B cell (primary cell): ENCODE data around the gene TELO2. TPM values are rescaled to one million over a fixed set of nuclear protein-coding genes. Genes with fewer than 3 reads are reported as not detected.
A peak's percentile ranks its signal among the peaks of the same experiment; 100 is the strongest.

Experiments used
- ATAC-seq: fragments of 200-7000 bp; cut with Tn5 transposase; one replicate; pipeline ENCODE4 v1.10.0; 2021; ENCODE audit warnings: low read depth, mild to moderate bottlenecking, moderate number of reproducible peaks, moderate library complexity
- CTCF ChIA-PET: fragments of 350-600 bp; sonication (Branson Sonifier 250); formaldehyde crosslinking; loops from one replicate; lab custom pipeline; 2021; ENCODE audit warnings: antibody characterized with exemption, inconsistent platforms; lab: Charles Lee
- POLR2A ChIA-PET: fragments of 350-600 bp; sonication (Branson Sonifier 250); formaldehyde crosslinking; loops from one replicate; lab custom pipeline; 2021; ENCODE audit warnings: antibody characterized with exemption; lab: Charles Lee
- DNase-seq: peaks from one replicate; pipeline ENCODE4 v3.0.0; 2013
- H2AFZ ChIP-seq: 2 replicates; pipeline ENCODE4 v1.6.1; 2012; ENCODE audit warnings: mild to moderate bottlenecking, low read depth, low read length; ENCODE audit not compliant: insufficient read depth, poor library complexity, severe bottlenecking
- H3K27ac ChIP-seq, 2 donors: 1 replicate in 1 of 2; 2 replicates in 1 of 2; pipeline ENCODE4 v1.5.1; 2012 to 2013; ENCODE audit warnings: low read length in 2 of 2, mild to moderate bottlenecking in 2 of 2, moderate library complexity in 1 of 2
- H3K27me3 ChIP-seq, 4 experiments: fragments of 200-600 bp in 1 of 4; sonication (generic) in 1 of 4; replicated peaks in 1 of 4; 1 replicate in 2 of 4; 2 replicates in 2 of 4; pipeline versions ENCODE4 v1.6.1 to v1.7.0; 2013 to 2016; ENCODE audit warnings: low read length in 3 of 4, mild to moderate bottlenecking in 2 of 4, mixed read lengths in 1 of 4, moderate library complexity in 1 of 4; ENCODE audit not compliant: insufficient read depth in 4 of 4, control insufficient read depth in 3 of 4; ENCODE audit errors: control extremely low read depth in 1 of 4
- H3K36me3 ChIP-seq, 2 experiments: replicated peaks in 1 of 2; 1 replicate in 1 of 2; 2 replicates in 1 of 2; pipeline versions ENCODE4 v1.6.1 to v1.7.1; 2013; ENCODE audit warnings: low read length in 1 of 2; ENCODE audit not compliant: insufficient read depth in 2 of 2, control insufficient read depth in 1 of 2; ENCODE audit errors: control extremely low read depth in 1 of 2, extremely low read depth in 1 of 2
- H3K4me1 ChIP-seq, 2 donors: fragments of 200-600 bp in 1 of 2; sonication (generic) in 1 of 2; 1 replicate in 1 of 2; 2 replicates in 1 of 2; pipeline versions ENCODE4 v1.5.1 to v1.6.1; 2013 to 2017; ENCODE audit warnings: low read length in 2 of 2; ENCODE audit not compliant: control insufficient read depth in 2 of 2, insufficient read depth in 2 of 2
- H3K4me2 ChIP-seq: replicated peaks from 2 replicates; pipeline ENCODE3; 2012; ENCODE audit warnings: mild to moderate bottlenecking, low read depth, low read length; ENCODE audit not compliant: poor library complexity, severe bottlenecking
- H3K4me3 ChIP-seq, 5 experiments: fragments of 200-600 bp in 1 of 5; sonication (generic) in 1 of 5; 1 replicate in 3 of 5; 2 replicates in 2 of 5; pipeline versions ENCODE4 v1.5.1 to v1.7.0; 2011 to 2016; ENCODE audit warnings: low read length in 4 of 5, mild to moderate bottlenecking in 4 of 5, low read depth in 2 of 5, control low read depth in 1 of 5, moderate library complexity in 1 of 5; ENCODE audit not compliant: insufficient read depth in 1 of 5; ENCODE audit errors: control extremely low read depth in 1 of 5, extremely low read depth in 1 of 5
- H3K79me2 ChIP-seq: fragments of 200-600 bp; sonication (generic); one replicate; pipeline ENCODE4 v1.6.0; 2016; ENCODE audit warnings: low read length; ENCODE audit not compliant: control insufficient read depth, insufficient read depth
- H3K9ac ChIP-seq: fragments of 200-600 bp; sonication (generic); 2 replicates; pipeline ENCODE4 v1.6.1; 2017; ENCODE audit warnings: mild to moderate bottlenecking, low read length, moderate library complexity
- H3K9me3 ChIP-seq, 3 donors: one replicate each; pipeline versions ENCODE4 v1.6.1 to v1.7.1; 2013; ENCODE audit warnings: low read length in 2 of 3; ENCODE audit not compliant: control insufficient read depth in 2 of 3, insufficient read depth in 1 of 3; ENCODE audit errors: control extremely low read depth in 1 of 3
- H4K20me1 ChIP-seq: 2 replicates; pipeline ENCODE4 v1.6.0; 2012; ENCODE audit warnings: mild to moderate bottlenecking, low read length; ENCODE audit not compliant: insufficient read depth, control insufficient read depth, poor library complexity, severe bottlenecking
- H3K27ac Mint-ChIP-seq: one replicate; pipeline ENCODE4 v1.8.0; 2021; ENCODE audit warnings: mixed read lengths
- H3K27me3 Mint-ChIP-seq: one replicate; pipeline ENCODE4 v1.8.0; 2021; ENCODE audit warnings: mixed read lengths
- H3K4me1 Mint-ChIP-seq: one replicate; pipeline ENCODE4 v1.8.0; 2021; ENCODE audit warnings: mixed read lengths
- H3K4me3 Mint-ChIP-seq: one replicate; pipeline ENCODE4 v1.8.0; 2021; ENCODE audit warnings: mixed read lengths
- H3K9me3 Mint-ChIP-seq: one replicate; pipeline ENCODE4 v1.8.0; 2022; ENCODE audit warnings: mixed read lengths; ENCODE audit not compliant: insufficient read depth
- CTCF ChIP-seq: fragments of 200-600 bp; IDR thresholded peaks from one replicate; pipeline ENCODE4 v1.8.0; 2022; ENCODE audit warnings: antibody characterized with exemption, mild to moderate bottlenecking
- EZH2 ChIP-seq: IDR thresholded peaks from 2 replicates; pipeline ENCODE4 v1.6.1; 2012; ENCODE audit warnings: borderline replicate concordance, low read depth, mild to moderate bottlenecking, moderate library complexity, low read length; ENCODE audit not compliant: insufficient read depth, poor library complexity, severe bottlenecking
- WGBS: methylation state at CpG from one replicate; pipeline ENCODE4 v1.1.5; 2013; ENCODE audit warnings: missing lambda C conversion rate; ENCODE audit not compliant: insufficient coverage; 5-methylcytosine and 5-hydroxymethylcytosine counted together
- intact Hi-C: fragments of 100-400 bp; cut with micrococcal nuclease; formaldehyde crosslinking; loops from one replicate; pipeline ENCODE4 v1.10.0; 2022
- polyA plus RNA-seq: library from polyadenylated mRNA; depleted of rRNA; stranded (reverse); fragments of >200 nt; gene quantifications from 2 replicates; pipeline ENCODE4 v1.2.3, GENCODE V29; 2012
- total RNA-seq, 2 donors: library from RNA; stranded (reverse); fragments of 120-200 nt in 1 of 2; gene quantifications; 1 replicate in 1 of 2; 2 replicates in 1 of 2; pipeline versions ENCODE4 v1.2.3 to v1.2.4, GENCODE V29; 2013 to 2022

Gene TELO2
- total and polyA plus RNA-seq, 2 donors (not counting 1 experiment from before 2014, with no cell fraction given): 81.9 to 136 TPM

GRCh38 chr16:1474796-1475551, 18.2 kb upstream of the TELO2 start, which contains the start of gene CLCN7:
TSS of gene CLCN7 (minus strand) at chr16:1475028. CDS start at chr16:1474974, 54 bp downstream.
- WGBS: under 1% methylated on average over 99 of the region's 99 CpGs
- H3K27ac ChIP-seq: peak within 1 kb of the TSS; percentile 88 to 96

More at GRCh38 chr16:1474796-1475551, 18.2 kb upstream of the TELO2 start, which contains the start of gene CLCN7:
- Histone ChIP-seq H4K20me1 (peaks cover 23% of the 10 kb centered on the region), H3K4me3 (peak within 1 kb of the TSS; percentile 57 to 80 (median 70)), H3K4me2 (peak within 1 kb of the TSS; percentile 97), H3K9me3 (peaks cover 0 to 7% (median 0%) of the 10 kb centered on the region in 3 donors), H3K36me3 (no peaks in the 10 kb centered on the region), H3K9ac (peak within 1 kb of the TSS; percentile 82), H3K27me3 (no peaks in the 10 kb centered on the region), H3K79me2 (peaks cover 77% of the 10 kb centered on the region), H2AFZ (peak within 1 kb of the TSS; percentile 90), H3K4me1 (peaks cover 50 to 62% of the 10 kb centered on the region in 2 donors)
- peak; percentile 79 for ATAC-seq
- H3K4me1 Mint-ChIP-seq: peaks cover 54% of the 10 kb centered on the region
- ChIA-PET POLR2A (interaction anchor here (1.0 to 2.5 kb wide), 2 partner anchors 16 to 18 kb away, joined by 5 to 9 read pairs; partner anchors contain the start of gene TELO2), CTCF (no interaction called here)
- peak within 1 kb of the TSS; percentile 93 for H3K27ac Mint-ChIP-seq
- intact Hi-C loops: loop anchor here (1.0 to 2.0 kb wide), 4 partner anchors 17 to 231 kb away; partner anchors contain the start of genes MAPK8IP3, TELO2 and UNKL
- TF ChIP-seq CTCF (no peak), EZH2 (no peak)
- H3K4me3 Mint-ChIP-seq: peak within 1 kb of the TSS; percentile 88
- peak; percentile 95 for DNase-seq
- no peaks in the 10 kb centered on the region for H3K9me3 Mint-ChIP-seq
- H3K27me3 Mint-ChIP-seq: no peaks in the 10 kb centered on the region
